Epidermal melanocyte (primary cell): Measurements from ENCODE around the gene C16orf78.

Source experiments
- DNase-seq: peaks from one replicate; pipeline ENCODE4 v3.0.0; 2011; ENCODE audit warnings: low spot score; ENCODE audit not compliant: insufficient read length

C16orf78 gene, protein sequence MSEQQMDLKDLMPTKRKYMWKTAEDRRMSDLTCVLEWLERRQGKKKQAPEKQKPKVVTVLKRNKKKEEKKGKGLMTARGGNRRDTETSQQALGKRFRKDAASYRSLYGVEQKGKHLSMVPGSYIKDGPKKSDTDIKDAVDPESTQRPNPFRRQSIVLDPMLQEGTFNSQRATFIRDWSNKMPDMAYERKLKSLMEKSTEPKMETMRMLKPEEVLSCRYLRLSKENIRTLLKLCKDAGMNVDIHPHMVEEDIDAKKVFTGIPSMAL

DNA sequence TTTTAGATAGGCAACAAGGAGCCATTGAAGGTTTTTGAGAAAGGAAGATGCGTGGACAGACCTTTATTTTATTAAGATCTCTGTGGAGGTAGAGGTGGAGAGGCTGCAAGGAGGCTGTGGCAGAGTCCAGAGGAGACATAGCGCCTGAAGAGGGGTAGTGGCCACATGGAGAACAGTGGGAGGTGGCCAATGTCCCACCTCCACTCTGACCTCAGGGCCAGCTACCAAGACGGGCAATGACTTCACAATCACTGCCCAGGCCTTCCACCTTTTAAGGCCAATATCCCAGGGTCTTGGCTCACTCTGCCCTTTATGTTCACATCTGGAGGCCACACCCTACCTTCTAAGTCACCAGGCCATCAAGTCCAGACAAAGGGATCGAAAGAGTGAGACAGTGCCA lies at the start of gene C16orf78:
C16orf78 (plus strand) TSS at position 301 of the 400 bp plus-strand sequence. CDS start 136 bp downstream, outside the sequence.
- DNase-seq, result no peak

- no peak for DNase-seq
These were observed 48.9 kb upstream of the C16orf78 start for GRCh38 chr16:49324703-49325102.

DNA sequence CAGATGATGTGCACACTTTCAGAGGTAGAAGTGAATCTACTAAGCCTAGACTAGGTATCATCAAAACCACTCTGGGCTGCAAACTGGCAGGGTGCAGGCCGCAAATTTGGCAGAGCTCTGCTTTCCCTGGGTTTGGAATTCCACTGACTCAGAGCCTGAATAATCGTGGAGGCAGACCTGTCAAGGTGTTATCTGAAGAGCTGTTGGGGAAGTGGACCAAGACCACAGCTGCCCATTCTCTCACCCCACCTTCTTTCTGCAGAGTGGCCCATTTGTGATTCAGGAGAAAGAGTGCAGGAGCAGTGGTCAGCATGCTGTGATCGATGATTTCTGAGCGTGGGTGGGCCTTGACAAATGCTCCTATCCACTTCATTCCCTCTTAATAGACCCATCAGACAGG lies 46.1 kb upstream of the C16orf78 start:
- no peak for DNase-seq

GRCh38 chr16:49328325-49328724 lies 45.3 kb upstream of the C16orf78 start:
- DNase-seq, result no peak

DNA sequence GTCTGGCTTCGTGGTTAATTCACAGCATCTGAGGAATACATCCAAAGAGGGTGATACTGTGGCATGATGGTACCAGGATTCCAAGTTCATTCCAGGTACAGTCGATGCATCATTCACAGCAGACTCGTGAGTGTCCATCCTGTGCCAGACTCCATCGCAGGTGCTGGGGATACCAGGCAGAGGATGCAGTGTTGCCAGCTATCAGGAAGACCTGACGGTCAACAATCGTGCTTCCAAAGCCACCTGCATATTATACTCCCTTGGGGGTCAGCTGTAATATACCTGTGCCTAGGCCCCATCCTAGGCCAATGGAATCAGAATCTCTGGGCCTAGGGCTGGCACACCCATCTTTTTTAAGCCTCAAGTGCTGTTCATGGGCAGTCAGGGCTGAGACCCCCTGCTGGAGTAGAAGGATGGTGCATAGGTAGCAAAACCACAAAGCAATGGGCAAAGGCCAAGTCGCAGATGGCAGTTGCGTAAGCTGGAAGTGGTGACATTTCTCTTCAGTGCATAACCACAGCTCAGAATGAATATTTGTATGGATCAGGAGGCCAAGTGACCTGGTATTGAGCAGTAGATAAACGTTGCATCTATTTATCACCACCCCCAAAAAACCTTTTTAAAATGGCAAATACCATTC lies 42.9 kb upstream of the C16orf78 start:
- no peak for DNase-seq

- no peak for DNase-seq
These were observed 40.9 kb upstream of the C16orf78 start for GRCh38 chr16:49332589-49333258.

- no peak for DNase-seq
These were observed 40.4 kb upstream of the C16orf78 start for GRCh38 chr16:49333259-49333597.

- DNase-seq, result no peak
These were observed 37.8 kb upstream of the C16orf78 start for GRCh38 chr16:49335828-49336227.

DNA sequence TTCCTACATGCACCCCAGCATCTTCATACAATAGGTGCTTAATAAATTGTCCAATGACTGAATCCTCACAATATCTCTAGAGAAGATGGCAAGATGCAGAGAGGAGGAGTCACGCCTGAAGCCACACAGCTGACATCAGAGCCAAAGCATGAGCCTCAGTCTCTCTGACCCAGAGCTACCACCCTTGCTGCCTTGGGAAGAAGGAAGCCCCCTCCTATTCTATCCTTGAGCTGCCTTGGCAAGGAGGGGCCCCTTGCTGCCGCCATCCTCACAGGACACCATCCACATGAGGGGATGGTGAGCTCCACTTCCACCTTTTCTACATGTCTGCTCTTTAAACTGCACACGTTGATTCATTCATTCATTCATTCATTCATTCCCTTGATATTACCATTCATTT lies 37.0 kb upstream of the C16orf78 start:
- no peak for DNase-seq

GRCh38 chr16:49337814-49338350 lies 35.7 kb upstream of the C16orf78 start:
- DNase-seq, result no peak

DNA sequence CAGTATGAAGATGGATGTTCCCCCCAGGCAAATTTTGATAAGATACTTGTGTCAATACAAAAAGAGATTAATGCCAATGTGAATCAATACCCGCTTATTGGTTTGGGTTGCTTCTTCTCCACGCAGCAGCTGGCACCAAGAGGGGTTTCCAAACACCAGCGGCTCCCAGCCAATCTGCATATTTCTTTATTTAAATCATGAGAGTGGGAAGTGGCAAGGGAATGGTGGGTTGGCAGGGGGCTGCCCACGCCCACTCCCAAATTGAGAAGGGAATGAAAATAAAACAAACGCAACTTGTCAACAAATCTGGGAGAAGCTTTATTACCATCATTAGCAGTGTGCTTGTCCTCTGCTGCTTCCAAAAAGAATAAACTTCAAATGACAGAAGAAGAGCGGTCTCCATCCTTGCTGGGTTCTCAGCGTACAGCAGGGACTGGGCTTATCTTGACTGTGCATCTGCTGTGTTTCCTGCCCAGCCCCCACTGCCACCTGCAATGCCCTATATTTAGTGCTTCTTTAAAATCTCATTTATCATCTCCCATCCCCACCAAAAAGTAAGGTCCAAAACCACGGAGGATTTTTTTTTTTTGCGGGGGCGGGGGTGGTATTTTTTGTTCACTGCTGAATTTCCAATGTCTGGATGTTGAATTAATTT lies 34.9 kb upstream of the C16orf78 start:
- no peak for DNase-seq

DNA sequence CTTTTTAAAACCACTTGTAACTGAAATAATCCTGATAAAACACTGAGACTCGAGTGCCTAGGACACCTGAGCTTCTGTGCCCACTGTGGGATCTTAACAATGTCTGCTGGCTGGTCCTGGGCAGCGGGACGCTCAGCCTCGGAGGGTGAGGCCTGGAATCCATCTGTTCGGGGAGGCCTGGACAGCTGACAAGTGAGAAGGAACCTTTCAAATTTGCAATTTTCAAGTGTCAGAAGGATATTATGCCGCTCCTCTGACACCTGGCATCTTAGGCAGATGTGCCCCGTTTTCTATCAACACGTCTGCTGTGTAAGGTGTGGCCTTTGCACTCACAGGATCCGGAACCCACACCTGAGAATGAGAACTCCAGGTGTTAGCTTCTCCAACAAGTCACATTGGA lies 33.1 kb upstream of the C16orf78 start:
- DNase-seq, result no peak

DNA sequence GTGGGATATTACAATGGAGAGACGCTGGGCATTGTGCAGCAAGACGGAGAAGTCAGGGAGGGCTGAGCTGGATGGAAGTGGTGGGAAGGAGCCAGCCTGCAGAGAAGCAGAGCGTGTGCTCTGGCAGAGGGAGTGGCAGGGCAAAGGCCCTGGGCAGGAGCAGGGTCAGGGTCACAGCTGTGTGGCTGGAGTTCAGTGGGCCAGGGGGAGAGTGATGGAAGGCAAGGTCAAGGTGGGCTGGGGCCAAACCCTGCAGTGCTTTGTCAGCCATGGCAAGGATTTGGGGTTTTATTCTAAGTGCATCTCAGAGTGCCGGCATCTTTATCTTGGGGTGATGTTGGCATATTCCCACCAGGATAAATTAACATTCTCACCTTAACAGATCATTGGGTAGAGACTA lies 31.9 kb upstream of the C16orf78 start:
- DNase-seq, result no peak

GRCh38 chr16:49342336-49343265 lies 31.0 kb upstream of the C16orf78 start:
- no peak for DNase-seq

DNA sequence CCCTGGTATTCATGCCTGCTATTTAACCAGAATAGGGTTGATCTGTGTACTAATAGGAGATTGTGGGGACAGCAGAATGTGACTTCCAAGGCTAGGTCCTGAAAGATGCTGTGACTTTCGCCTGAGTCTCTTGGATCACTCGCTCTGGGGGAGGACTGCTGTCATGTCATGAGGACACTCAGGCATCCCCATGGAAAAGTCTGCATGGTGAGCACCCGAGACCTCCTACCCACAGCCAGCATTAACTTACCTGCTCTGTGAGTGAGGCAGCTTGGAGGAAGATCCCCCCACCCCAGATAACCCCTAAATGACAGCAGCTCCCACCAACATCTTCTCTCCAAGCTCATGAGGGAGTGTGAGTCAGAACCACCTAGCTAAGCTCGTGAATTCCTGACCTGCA lies 30.3 kb upstream of the C16orf78 start:
- no peak for DNase-seq

- DNase-seq, result no peak
These were observed 29.2 kb upstream of the C16orf78 start for GRCh38 chr16:49344401-49344800.

GRCh38 chr16:49345829-49346228 lies 27.8 kb upstream of the C16orf78 start:
- DNase-seq, result no peak

DNA sequence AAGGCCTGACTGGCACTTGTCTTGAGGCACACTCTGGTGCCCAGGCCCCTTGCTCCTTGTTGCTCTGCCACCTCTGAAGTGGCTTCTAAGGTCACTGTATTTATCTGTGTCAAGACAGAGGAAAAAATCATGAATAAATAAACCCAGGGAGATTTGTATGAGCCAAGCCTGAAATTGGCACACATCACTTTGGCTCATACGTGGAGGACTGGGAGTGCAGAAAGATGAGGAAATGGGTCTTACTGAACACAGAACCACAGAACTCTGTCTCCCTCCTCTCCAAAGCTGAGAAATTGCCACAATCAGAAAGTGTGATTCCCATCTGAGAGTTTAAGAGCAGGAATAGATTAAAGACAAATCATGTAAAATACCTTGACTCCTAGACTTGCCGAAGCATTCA lies 27.1 kb upstream of the C16orf78 start:
- no peak for DNase-seq

GRCh38 chr16:49347476-49347875 lies 26.1 kb upstream of the C16orf78 start:
- no peak for DNase-seq

GRCh38 chr16:49348408-49349176 lies 25.0 kb upstream of the C16orf78 start:
- no peak for DNase-seq
